Tibial nerve (tissue), 4 donors: ENCODE data around the gene CASP3.

Experiments
- CTCF ChIP-seq, 5 experiments: fragments of 200-600 bp in 3 of 5; fragments of 450-650 bp in 2 of 5; sonication (generic) in 3 of 5; IDR thresholded peaks; one replicate each; pipeline ENCODE4 v1.5.1; 2016 to 2019; ENCODE audit warnings: antibody characterized with exemption in 5 of 5, mild to moderate bottlenecking in 3 of 5, moderate library complexity in 2 of 5
- EP300 ChIP-seq, 2 donors: sonication (generic); formaldehyde crosslinking; IDR thresholded peaks; one replicate each; pipeline ENCODE4 v1.6.1; 2017; ENCODE audit warnings: antibody characterized with exemption in 2 of 2, mild to moderate bottlenecking in 1 of 2
- POLR2A ChIP-seq, 2 donors: fragments of 450-650 bp; IDR thresholded peaks; one replicate each; pipeline ENCODE4 v1.6.1; 2017; ENCODE audit warnings: antibody characterized with exemption in 2 of 2, mild to moderate bottlenecking in 2 of 2, moderate library complexity in 2 of 2

DNA sequence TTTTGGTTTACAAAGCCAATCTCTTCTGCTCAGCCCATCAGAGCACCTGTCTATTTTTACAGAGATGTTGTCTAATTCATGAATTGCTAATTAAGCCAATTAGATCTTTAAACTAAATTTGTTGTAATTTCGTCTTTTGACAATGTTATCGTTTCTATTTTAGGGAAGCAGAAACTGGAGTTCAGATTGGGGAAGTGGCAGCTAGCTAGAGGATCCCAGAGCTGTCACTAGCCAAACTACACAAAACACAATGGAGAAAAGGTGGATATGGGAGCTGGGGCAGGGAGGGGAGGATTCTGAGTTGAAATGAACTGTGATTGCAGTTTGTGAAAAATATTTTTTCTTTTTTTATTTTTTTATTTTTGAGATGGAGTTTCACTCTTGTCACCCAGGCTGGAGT is 35.8 kb downstream of the CASP3 start:
- TF ChIP-seq CTCF (IDR thresholded peaks at IDR 0.05) (no peak), POLR2A (IDR thresholded peaks at IDR 0.05) (no peak), EP300 (IDR thresholded peaks at IDR 0.05) (no peak)
